GM23248 (cell line): ENCODE measurements around the gene CA11.

Experiments used
- EZH2 ChIP-seq: fragments of 200-600 bp; sonication (generic); IDR thresholded peaks from 2 replicates; pipeline ENCODE4 v1.6.1; 2018; ENCODE audit warnings: antibody characterized with exemption, mild to moderate bottlenecking; ENCODE audit not compliant: insufficient read depth, poor library complexity, severe bottlenecking
- EZH2phosphoT487 ChIP-seq: fragments of 200-600 bp; sonication (generic); IDR thresholded peaks from 2 replicates; pipeline ENCODE4 v1.6.1; 2018; ENCODE audit warnings: antibody characterized with exemption, moderate library complexity, mild to moderate bottlenecking, low read depth; ENCODE audit not compliant: insufficient read depth

DNA sequence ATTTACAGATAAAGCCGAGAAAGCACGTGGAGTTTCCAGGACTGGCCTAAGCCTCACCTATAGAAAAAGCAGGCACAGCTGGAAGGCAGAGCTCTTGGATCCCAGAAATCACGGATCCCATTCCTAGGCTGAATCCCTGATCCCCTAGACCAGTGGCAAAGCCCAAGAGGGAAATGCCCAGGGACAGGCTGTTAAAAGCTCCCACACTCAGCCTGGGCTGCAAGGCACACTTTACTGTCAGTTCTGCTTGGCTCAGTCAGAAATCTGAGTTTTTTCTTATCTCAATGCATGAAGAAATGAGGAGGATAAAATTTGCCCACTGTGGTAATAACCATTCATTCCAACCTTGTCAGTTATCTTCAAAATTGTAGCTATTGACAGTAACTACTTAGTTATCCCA is 41.8 kb upstream of the CA11 start:
- no peak for TF ChIP-seq EZH2
- TF ChIP-seq EZH2phosphoT487 = no peak
